HUES64 (cell line): ENCODE measurements around the gene AMIGO1.

Source experiments
- H3K27ac ChIP-seq: 2 replicates; pipeline ENCODE4 v1.7.0; 2013; ENCODE audit warnings: low read depth, low read length, inconsistent platforms
- H3K27me3 ChIP-seq: 2 replicates; pipeline ENCODE4 v1.6.1; 2013; ENCODE audit warnings: mild to moderate bottlenecking, low read length; ENCODE audit not compliant: insufficient read depth
- H3K36me3 ChIP-seq: 2 replicates; pipeline ENCODE4 v1.6.1; 2013; ENCODE audit warnings: mild to moderate bottlenecking, low read length; ENCODE audit not compliant: insufficient read depth
- H3K4me1 ChIP-seq: 2 replicates; pipeline ENCODE4 v1.6.1; 2013; ENCODE audit warnings: mild to moderate bottlenecking, low read length, moderate library complexity; ENCODE audit not compliant: insufficient read depth
- H3K4me3 ChIP-seq: 2 replicates; pipeline ENCODE4 v1.5.1; 2013; ENCODE audit warnings: mild to moderate bottlenecking, low read length, moderate library complexity
- H3K9ac ChIP-seq: 2 replicates; pipeline ENCODE4 v1.6.1; 2013; ENCODE audit warnings: mild to moderate bottlenecking, low read depth, low read length
- H3K9me3 ChIP-seq: 2 replicates; pipeline ENCODE4 v1.6.1; 2013; ENCODE audit warnings: low read depth, low read length; ENCODE audit not compliant: insufficient read depth
- WGBS: fragments of 150-250, 120-280 bp; methylation state at CpG from one replicate; pipeline ENCODE4 v1.1.7; 2013; ENCODE audit warnings: missing lambda C conversion rate; 5-methylcytosine and 5-hydroxymethylcytosine counted together

AMIGO1 gene

DNA sequence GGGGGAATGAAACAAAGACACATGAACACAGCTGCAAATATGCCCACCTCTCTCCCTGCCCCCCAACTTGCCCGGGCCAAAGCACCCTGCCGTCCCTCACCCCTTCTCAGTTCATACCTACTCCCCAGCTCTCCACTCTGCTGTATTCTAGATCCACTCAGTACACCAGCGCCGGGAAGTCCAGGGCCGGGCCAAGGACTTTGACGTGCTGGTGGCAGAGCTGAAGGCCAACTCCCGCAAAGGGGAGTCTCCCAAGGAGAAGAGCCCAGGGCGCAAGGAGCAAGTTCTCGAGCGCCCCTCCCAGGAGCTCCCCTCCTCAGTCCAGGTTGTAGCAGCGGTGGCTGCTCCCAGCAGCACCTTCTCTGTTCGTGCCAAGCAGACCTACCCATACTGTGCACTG is 20.8 kb downstream of the AMIGO1 start:
- Histone ChIP-seq H3K27me3 (no peaks in the 10 kb centered on the region), H3K36me3 (peaks cover 34% of the 10 kb centered on the region; the same call in 1 of the 2 replicates), H3K9ac (no peak overlapping the region), H3K4me3 (no peak overlapping the region), H3K4me1 (peaks cover 8% of the 10 kb centered on the region; the same call in 1 of the 2 replicates), H3K27ac (no peak overlapping the region), H3K9me3 (no peaks in the 10 kb centered on the region)
- WGBS: 96% methylated on average over 12 of the region's 12 CpGs

GRCh38 chr1:109488201-109488600 is 21.3 kb downstream of the AMIGO1 start:
- Histone ChIP-seq H3K4me1 (peaks cover 5% of the 10 kb centered on the region; the same call in 1 of the 2 replicates), H3K36me3 (peaks cover 34% of the 10 kb centered on the region; the same call in 1 of the 2 replicates), H3K9ac (no peak overlapping the region), H3K9me3 (no peaks in the 10 kb centered on the region), H3K4me3 (no peak overlapping the region), H3K27me3 (peaks cover under 1% of the 10 kb centered on the region; the same call in 1 of the 2 replicates), H3K27ac (no peak overlapping the region)
- WGBS: 84% methylated on average over 5 of the region's 5 CpGs

GRCh38 chr1:109487261-109487660 is 22.3 kb downstream of the AMIGO1 start:
- H3K27ac ChIP-seq: no peak overlapping the region
- H3K27me3 ChIP-seq: peaks cover 8% of the 10 kb centered on the region
- H3K9me3 ChIP-seq: no peaks in the 10 kb centered on the region
- 89% methylated on average over 5 of the region's 5 CpGs for WGBS
- peaks cover 9% of the 10 kb centered on the region; the same call in 1 of the 2 replicates for H3K4me1 ChIP-seq
- no peak overlapping the region for H3K9ac ChIP-seq
- H3K36me3 ChIP-seq: peaks cover 34% of the 10 kb centered on the region; the same call in 1 of the 2 replicates
- H3K4me3 ChIP-seq: no peak overlapping the region

DNA sequence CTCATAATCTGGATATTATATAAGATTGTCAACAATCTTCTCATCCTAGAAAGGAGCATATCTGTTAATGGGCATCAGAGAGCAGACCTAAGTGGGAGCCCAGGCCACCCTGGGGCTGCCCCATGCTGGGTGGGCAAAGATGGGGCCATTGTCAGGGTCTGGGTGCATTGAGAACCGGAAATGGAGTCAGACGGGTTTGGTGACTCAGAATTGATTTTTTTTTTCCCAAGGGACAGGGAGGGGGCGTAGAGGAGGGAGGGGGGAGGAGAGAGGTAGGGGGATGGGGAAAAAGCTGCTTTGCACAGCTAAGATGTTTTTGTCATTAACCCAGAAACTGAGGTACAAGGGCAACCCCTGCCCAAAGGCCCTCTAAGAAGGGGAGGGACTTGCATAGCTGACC is 24.5 kb downstream of the AMIGO1 start:
- Histone ChIP-seq H3K27me3 (peaks cover 16% of the 10 kb centered on the region), H3K4me1 (peaks cover 9% of the 10 kb centered on the region; the same call in 1 of the 2 replicates), H3K27ac (peak overlapping the region; percentile 36), H3K36me3 (peaks cover 16% of the 10 kb centered on the region; the same call in 1 of the 2 replicates), H3K9ac (peak overlapping the region; percentile 97; the same call in 1 of the 2 replicates), H3K4me3 (peak overlapping the region; percentile 74), H3K9me3 (no peaks in the 10 kb centered on the region)
- 17% methylated on average over 3 of the region's 3 CpGs for WGBS

DNA sequence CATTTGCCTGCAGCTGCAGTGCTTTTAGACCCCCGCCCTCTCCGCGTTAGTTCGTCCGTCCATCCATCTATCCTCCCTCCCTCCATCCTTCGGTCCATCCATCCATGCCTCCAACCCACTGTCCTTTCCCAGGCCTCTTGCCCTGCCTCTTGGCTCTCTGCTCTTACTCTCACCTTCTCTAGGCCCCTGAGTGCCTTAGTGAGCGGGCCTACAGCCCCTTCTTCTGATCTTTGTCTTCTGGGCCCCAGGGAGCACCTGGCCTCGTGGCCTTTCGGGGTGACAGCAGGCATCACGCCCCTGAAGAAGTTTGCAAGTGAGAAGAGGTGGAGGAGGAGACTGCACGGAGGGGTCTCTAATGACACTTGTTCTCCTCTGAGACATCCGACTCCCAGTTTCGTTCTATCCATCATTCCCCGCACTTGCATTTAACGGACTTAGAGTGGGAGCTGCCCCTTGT is 25.0 kb downstream of the AMIGO1 start:
- no peaks in the 10 kb centered on the region for H3K9me3 ChIP-seq
- WGBS: 5% methylated on average over 15 of the region's 15 CpGs
- peak overlapping the region; percentile 74 for H3K4me3 ChIP-seq
- H3K4me1 ChIP-seq: peaks cover 9% of the 10 kb centered on the region; the same call in 1 of the 2 replicates
- H3K36me3 ChIP-seq: peaks cover 16% of the 10 kb centered on the region; the same call in 1 of the 2 replicates
- peak overlapping the region; percentile 97 for H3K9ac ChIP-seq
- peaks cover 17% of the 10 kb centered on the region for H3K27me3 ChIP-seq
- peak overlapping the region; percentile 36 for H3K27ac ChIP-seq

DNA sequence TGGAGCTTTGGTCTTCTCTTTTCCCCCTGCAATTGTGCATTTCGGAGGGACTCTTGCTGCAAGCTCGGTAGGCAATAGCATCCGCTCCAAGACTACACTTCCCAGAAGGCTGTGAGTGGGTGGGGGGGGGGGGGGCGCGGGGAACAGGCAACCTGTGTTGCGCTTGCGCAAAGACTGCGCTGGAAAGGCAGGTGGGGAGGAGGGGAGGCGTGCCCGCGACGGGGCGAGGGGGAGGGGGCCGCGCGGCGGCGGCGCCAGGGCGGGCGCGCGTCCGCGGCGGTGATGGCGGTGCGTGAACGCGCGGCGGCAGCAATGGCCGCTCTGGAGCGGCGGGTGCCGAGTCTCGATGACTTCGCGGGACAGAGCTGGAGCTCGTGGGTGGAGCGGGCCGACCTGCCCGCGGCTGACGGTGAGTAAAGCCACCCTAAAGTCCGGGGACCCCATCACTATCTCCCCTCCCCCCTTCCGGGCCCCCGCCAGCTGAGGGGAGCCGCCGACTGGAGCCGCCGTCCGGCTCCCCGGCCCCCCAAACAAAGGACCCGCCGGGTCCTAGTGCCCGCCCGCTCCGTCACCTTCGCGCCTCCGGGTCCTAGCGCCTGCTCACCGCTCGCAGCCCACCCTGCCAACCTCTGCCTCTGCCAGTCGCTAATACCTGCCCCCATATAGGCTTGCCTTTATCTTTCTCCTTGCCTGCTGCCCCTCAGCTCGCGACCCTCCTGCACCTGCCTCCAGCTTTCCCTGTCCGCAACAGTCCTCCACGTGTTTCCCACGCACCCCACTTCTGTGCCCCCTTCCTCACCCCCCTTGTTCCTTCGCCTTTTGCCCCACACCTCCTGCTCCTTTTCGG is 25.6 kb downstream of the AMIGO1 start, which contains the start of gene ATXN7L2:
Gene ATXN7L2 (plus strand): TSS at position 234 of the 847 bp plus-strand sequence. CDS start 49 bp downstream, at position 283.
- H3K4me3 ChIP-seq: peak within 1 kb of the TSS; percentile 99
- under 1% methylated on average over 68 of the region's 73 CpGs for WGBS
- peak within 1 kb of the TSS; percentile 94 for H3K27ac ChIP-seq

DNA sequence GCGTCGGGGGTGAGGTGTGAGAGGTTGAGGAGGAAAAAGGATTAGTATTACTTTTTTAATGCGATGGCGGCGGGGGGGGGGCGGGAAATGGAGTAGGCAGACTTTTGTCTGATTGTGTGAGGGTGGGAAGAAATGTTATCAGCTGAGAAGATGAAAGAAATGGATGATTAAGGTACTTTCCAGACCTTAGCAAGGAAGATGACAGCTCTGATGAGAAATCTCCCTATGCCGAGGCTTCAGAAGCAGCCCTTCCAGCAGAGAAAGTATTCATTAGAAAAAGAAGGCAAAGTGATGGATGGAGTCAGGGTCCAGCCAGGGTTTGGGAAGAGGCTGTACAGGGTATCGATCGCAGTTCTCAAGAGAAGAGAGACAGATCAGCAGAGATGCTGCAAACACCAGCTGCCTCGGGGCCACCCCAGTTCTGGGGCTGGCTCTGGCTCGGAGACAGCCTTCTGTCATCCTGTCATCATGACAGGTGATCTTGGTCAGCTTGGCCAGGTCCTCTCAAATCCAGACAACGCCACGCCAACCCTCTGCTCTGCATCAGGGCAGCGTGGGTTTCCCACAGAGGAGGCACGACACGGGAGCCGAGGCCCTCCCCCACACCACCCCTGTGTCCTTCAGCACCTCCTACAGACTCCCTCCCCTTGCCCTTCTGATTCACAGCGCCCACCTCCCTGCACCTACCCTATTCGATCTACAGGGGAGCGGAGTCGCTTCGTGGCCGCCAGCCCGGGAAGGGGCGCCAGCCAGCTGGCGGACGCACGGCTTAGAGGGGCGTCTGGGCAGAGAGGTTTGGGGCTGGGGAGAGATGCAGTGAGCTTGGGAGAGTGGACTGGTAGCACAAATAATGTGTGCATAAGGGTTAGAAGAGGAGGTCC is 26.5 kb downstream of the AMIGO1 start:
- peaks cover 8% of the 10 kb centered on the region; the same call in 1 of the 2 replicates for H3K36me3 ChIP-seq
- 13% methylated on average over 23 of the region's 29 CpGs for WGBS
- H3K9ac ChIP-seq: no peak overlapping the region
- peaks cover 19% of the 10 kb centered on the region for H3K27me3 ChIP-seq
- peak overlapping the region; percentile 99 for H3K4me3 ChIP-seq
- peaks cover 9% of the 10 kb centered on the region; the same call in 1 of the 2 replicates for H3K4me1 ChIP-seq
- H3K9me3 ChIP-seq: no peaks in the 10 kb centered on the region
- no peak overlapping the region for H3K27ac ChIP-seq

More for the DNA sequence above, 25.6 kb downstream of the AMIGO1 start, which contains the start of gene ATXN7L2:
- Histone ChIP-seq H3K27me3 (peaks cover 17% of the 10 kb centered on the region), H3K36me3 (peaks cover 11% of the 10 kb centered on the region; the same call in 1 of the 2 replicates), H3K9ac (peak within 1 kb of the TSS; percentile 97), H3K9me3 (no peaks in the 10 kb centered on the region), H3K4me1 (peaks cover 9% of the 10 kb centered on the region; the same call in 1 of the 2 replicates)

GRCh38 chr1:109482242-109482641 is 27.3 kb downstream of the AMIGO1 start:
- Histone ChIP-seq H3K36me3 (peaks cover 5% of the 10 kb centered on the region; the same call in 1 of the 2 replicates), H3K9me3 (no peaks in the 10 kb centered on the region), H3K27me3 (peaks cover 19% of the 10 kb centered on the region), H3K4me1 (peaks cover 9% of the 10 kb centered on the region; the same call in 1 of the 2 replicates), H3K4me3 (no peak overlapping the region), H3K27ac (no peak overlapping the region), H3K9ac (no peak overlapping the region)

DNA sequence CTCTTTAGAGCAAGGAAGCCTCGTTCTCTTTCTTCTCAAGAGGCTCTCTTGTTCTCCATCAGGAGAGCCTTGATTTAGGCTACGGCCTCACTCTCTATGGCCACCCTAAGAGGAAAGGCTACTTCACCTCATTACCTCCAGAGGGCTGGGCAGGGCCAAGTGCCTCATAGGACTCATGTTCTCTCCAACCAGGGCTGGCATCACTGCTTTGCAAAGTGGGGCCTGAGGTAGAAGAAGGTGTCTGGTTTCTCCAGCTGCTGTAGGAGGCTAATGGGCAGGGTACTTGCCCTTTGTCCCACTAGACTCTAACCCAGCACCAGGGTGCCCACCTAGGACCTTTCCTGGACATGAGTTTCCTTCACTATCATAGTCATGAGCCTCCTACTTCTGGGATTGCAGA is 27.9 kb downstream of the AMIGO1 start:
- Histone ChIP-seq H3K27me3 (peaks cover 19% of the 10 kb centered on the region), H3K4me3 (no peak overlapping the region), H3K27ac (no peak overlapping the region), H3K4me1 (peaks cover 9% of the 10 kb centered on the region; the same call in 1 of the 2 replicates), H3K36me3 (peaks cover 5% of the 10 kb centered on the region; the same call in 1 of the 2 replicates), H3K9me3 (no peaks in the 10 kb centered on the region), H3K9ac (no peak overlapping the region)
- WGBS: 90% methylated on average over 2 of the region's 2 CpGs

GRCh38 chr1:109479901-109480300 is 29.6 kb downstream of the AMIGO1 start:
- Histone ChIP-seq H3K36me3 (no peaks in the 10 kb centered on the region), H3K27me3 (peaks cover 24% of the 10 kb centered on the region), H3K4me3 (no peak overlapping the region), H3K4me1 (peaks cover 4% of the 10 kb centered on the region; the same call in 1 of the 2 replicates), H3K9me3 (no peaks in the 10 kb centered on the region), H3K27ac (no peak overlapping the region), H3K9ac (no peak overlapping the region)
- 89% methylated on average over 3 of the region's 3 CpGs for WGBS
